Renal cortex interstitium (tissue), 11 donors: ENCODE measurements around the gene MPPED2. TPM values are rescaled to one million over a fixed set of nuclear protein-coding genes. Genes with fewer than 3 reads are reported as not detected.

ENCODE experiments used
- DNase-seq, 11 donors: peaks; one replicate each; pipeline ENCODE4 v3.0.0-alpha.2; 2013; ENCODE audit warnings: low read depth in 9 of 11, low spot score in 4 of 11; ENCODE audit errors: extremely low read depth in 1 of 11
- polyA plus RNA-seq, 3 donors: library from polyadenylated mRNA; unstranded; fragments of 120-200 nt; gene quantifications; one replicate each; pipeline ENCODE4 v1.2.1, GENCODE V29; 2013; ENCODE audit not compliant: insufficient read length in 3 of 3

MPPED2 gene
- polyA plus RNA-seq, 3 donors, result 16.9 to 18.0 (median 17.4) TPM

GRCh38 chr11:30503156-30503555 lies 83.0 kb downstream of the MPPED2 start:
- no peak for DNase-seq

- DNase-seq, result no peak
Measured at GRCh38 chr11:30502305-30502704, 83.8 kb downstream of the MPPED2 start.

- no peak for DNase-seq
Measured at GRCh38 chr11:30501744-30502143, 84.4 kb downstream of the MPPED2 start.

GRCh38 chr11:30499940-30500339 lies 86.2 kb downstream of the MPPED2 start:
- no peak for DNase-seq

- DNase-seq, result no peak
Measured at GRCh38 chr11:30497600-30497999, 88.6 kb downstream of the MPPED2 start.

GRCh38 chr11:30496935-30497334 lies 89.2 kb downstream of the MPPED2 start:
- DNase-seq, result no peak

- DNase-seq, result no peak
Measured at GRCh38 chr11:30495437-30495836, 90.7 kb downstream of the MPPED2 start.

- peak in 1 of 11 donors; percentile 28 for DNase-seq
Measured at GRCh38 chr11:30489511-30489910, 96.6 kb downstream of the MPPED2 start.

GRCh38 chr11:30489076-30489475 lies 97.1 kb downstream of the MPPED2 start:
- no peak for DNase-seq

- DNase-seq, result peak in 10 of 11 donors; percentile 29 to 71 (median 48)
Measured at GRCh38 chr11:30488304-30488998, 97.7 kb downstream of the MPPED2 start.

GRCh38 chr11:30487200-30487898 lies 98.8 kb downstream of the MPPED2 start:
- DNase-seq, result no peak

GRCh38 chr11:30485756-30486155 lies 100.4 kb downstream of the MPPED2 start:
- DNase-seq, result no peak

- DNase-seq, result no peak
Measured at GRCh38 chr11:30485222-30485621, 100.9 kb downstream of the MPPED2 start.

- DNase-seq, result no peak
Measured at GRCh38 chr11:30483056-30483455, 103.1 kb downstream of the MPPED2 start.

GRCh38 chr11:30481796-30482195 lies 104.4 kb downstream of the MPPED2 start:
- no peak for DNase-seq

- DNase-seq, result no peak
Measured at GRCh38 chr11:30481330-30481729, 104.8 kb downstream of the MPPED2 start.

- DNase-seq, result no peak
Measured at GRCh38 chr11:30479899-30480298, 106.3 kb downstream of the MPPED2 start.

GRCh38 chr11:30478923-30479322 lies 107.2 kb downstream of the MPPED2 start:
- DNase-seq, result no peak

- no peak for DNase-seq
Measured at GRCh38 chr11:30477061-30477460, 109.1 kb downstream of the MPPED2 start.

GRCh38 chr11:30474151-30474954 lies 111.8 kb downstream of the MPPED2 start:
- DNase-seq, result no peak
